Neural progenitor cell (in vitro differentiated cells): Measurements from ENCODE around the gene BTBD16. TPM values are rescaled to one million over a fixed set of nuclear protein-coding genes. Genes with fewer than 3 reads are reported as not detected.

Experiments
- DNase-seq: peaks from one replicate; pipeline ENCODE4 v3.0.0-alpha.2; 2016; ENCODE audit warnings: low spot score
- H2AFZ ChIP-seq: fragments of 200-600 bp; sonication (generic); replicated peaks from 2 replicates; pipeline ENCODE4 v1.6.1; 2016; ENCODE audit warnings: antibody characterized with exemption
- H3F3A ChIP-seq: fragments of 200-600 bp; sonication (generic); 2 replicates; pipeline ENCODE4 v1.6.1; 2016; ENCODE audit warnings: antibody characterized with exemption, low read depth
- H3K27ac ChIP-seq: fragments of 200-600 bp; sonication (generic); 2 replicates; pipeline ENCODE4 v1.5.1; 2016; ENCODE audit warnings: mild to moderate bottlenecking
- H3K27me3 ChIP-seq: fragments of 200-600 bp; sonication (generic); 2 replicates; pipeline ENCODE4 v1.6.1; 2016; ENCODE audit warnings: mild to moderate bottlenecking, moderate library complexity
- H3K36me3 ChIP-seq: fragments of 200-600 bp; sonication (generic); 2 replicates; pipeline ENCODE4 v1.5.1; 2016
- H3K4me1 ChIP-seq: fragments of 200-600 bp; sonication (generic); 2 replicates; pipeline ENCODE4 v1.6.1; 2016; ENCODE audit warnings: mixed run types
- H3K4me2 ChIP-seq: fragments of 200-600 bp; sonication (generic); 2 replicates; pipeline ENCODE4 v1.6.1; 2016
- H3K4me3 ChIP-seq: fragments of 200-600 bp; sonication (generic); 2 replicates; pipeline ENCODE4 v1.5.1; 2016
- H3K79me2 ChIP-seq: fragments of 200-600 bp; sonication (generic); 2 replicates; pipeline ENCODE4 v1.6.1; 2016; ENCODE audit warnings: low read depth
- H3K9ac ChIP-seq: fragments of 200-600 bp; sonication (generic); 2 replicates; pipeline ENCODE4 v1.6.1; 2016
- H3K9me3 ChIP-seq: fragments of 200-600 bp; sonication (generic); 2 replicates; pipeline ENCODE4 v1.5.1; 2016; ENCODE audit warnings: low read depth
- H4K20me1 ChIP-seq: fragments of 200-600 bp; sonication (generic); 2 replicates; pipeline ENCODE4 v1.6.1; 2016; ENCODE audit warnings: low read depth
- H3K27ac Mint-ChIP-seq: 3 replicates; pipeline ENCODE4 v1.8.0; 2021; ENCODE audit warnings: mixed read lengths
- H3K27me3 Mint-ChIP-seq: 2 replicates; pipeline ENCODE4 v1.8.0; 2022; ENCODE audit warnings: low read depth, mild to moderate bottlenecking, inconsistent platforms, moderate library complexity, mixed read lengths; ENCODE audit not compliant: insufficient read depth
- H3K36me3 Mint-ChIP-seq: 3 replicates; pipeline ENCODE4 v1.8.0; 2021; ENCODE audit warnings: mixed read lengths
- H3K4me1 Mint-ChIP-seq: 3 replicates; pipeline ENCODE4 v1.8.0; 2021; ENCODE audit warnings: mixed read lengths
- H3K4me3 Mint-ChIP-seq: 3 replicates; pipeline ENCODE4 v1.8.0; 2021; ENCODE audit warnings: mild to moderate bottlenecking, moderate library complexity, mixed read lengths
- H3K9me3 Mint-ChIP-seq: 3 replicates; pipeline ENCODE4 v1.8.0; 2020; ENCODE audit warnings: mixed read lengths
- EZH2 ChIP-seq: fragments of 200-600 bp; sonication (generic); IDR thresholded peaks from 2 replicates; pipeline ENCODE4 v1.6.1; 2017; ENCODE audit warnings: antibody characterized with exemption, mild to moderate bottlenecking, moderate library complexity
- EZH2phosphoT487 ChIP-seq: fragments of 200-600 bp; sonication (generic); IDR thresholded peaks from 2 replicates; pipeline ENCODE4 v1.6.1; 2017; ENCODE audit warnings: antibody characterized with exemption
- total RNA-seq: library from RNA; depleted of rRNA; stranded (reverse); fragments of >200 nt; gene quantifications from 2 replicates; pipeline ENCODE4 v1.2.3, GENCODE V29; 2015; ENCODE audit warnings: low replicate concordance
- TF ChIP-seq, protein P1 (sequence below): fragments of 200-600 bp; sonication (generic); IDR thresholded peaks from 2 replicates; pipeline ENCODE4 v1.5.1; 2017; ENCODE audit warnings: antibody characterized with exemption, mild to moderate bottlenecking

Gene BTBD16
- total RNA-seq, 1 donor from 2014 or later, result not detected

DNA sequence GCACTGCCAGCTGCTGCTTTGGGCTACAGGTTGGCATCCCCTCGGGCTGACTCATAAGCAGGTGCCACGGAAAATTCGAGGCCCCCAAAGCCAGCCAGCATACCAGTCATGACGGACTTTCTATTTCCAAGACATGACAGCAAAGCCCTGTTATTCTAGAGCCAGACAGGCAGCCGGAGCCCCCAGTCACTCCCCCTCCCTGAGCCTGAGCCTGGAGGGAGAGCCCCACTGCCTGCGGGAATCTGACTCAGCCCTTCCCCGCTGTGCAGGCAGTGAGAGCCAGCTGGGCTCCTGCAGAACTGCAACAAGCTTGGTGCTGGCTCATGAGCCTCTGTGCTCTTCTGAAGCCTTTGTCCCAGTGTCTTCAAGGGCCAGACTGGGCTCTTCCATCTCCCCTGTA is 15.8 kb downstream of the BTBD16 start:
- Mint-ChIP-seq H3K4me3 (no peak overlapping the region), H3K4me1 (peaks cover 12% of the 10 kb centered on the region)

DNA sequence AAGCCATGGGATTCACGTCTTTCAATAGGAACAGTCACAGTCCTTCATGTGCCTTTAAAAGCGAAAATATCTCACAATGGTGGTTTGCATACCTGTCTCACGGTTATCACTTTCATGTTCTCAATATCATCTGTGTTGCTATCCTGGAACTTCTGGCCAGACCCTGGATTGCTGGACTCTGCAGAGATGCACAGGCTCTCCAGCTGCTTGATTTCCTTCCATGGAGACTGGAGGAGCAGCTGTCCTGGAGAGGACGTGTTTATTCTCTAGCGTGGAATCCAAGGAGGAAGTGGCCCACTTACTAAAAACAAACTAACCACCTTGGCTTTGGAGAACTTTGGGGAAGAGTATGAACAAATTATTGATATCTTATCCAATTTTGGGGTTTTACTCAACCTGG is 16.5 kb downstream of the BTBD16 start:
- H3K27ac Mint-ChIP-seq, result no peak overlapping the region
- H3K4me3 Mint-ChIP-seq, result no peak overlapping the region
- no peak for DNase-seq
- H3K79me2 ChIP-seq, result no peaks in the 10 kb centered on the region
- H3F3A ChIP-seq, result no peaks in the 10 kb centered on the region
- no peak overlapping the region for H3K4me2 ChIP-seq
- H2AFZ ChIP-seq, result no peak overlapping the region
- peaks cover 8% of the 10 kb centered on the region for H3K4me1 ChIP-seq
- peaks cover 12% of the 10 kb centered on the region for H3K4me1 Mint-ChIP-seq
- no peaks in the 10 kb centered on the region for H3K36me3 Mint-ChIP-seq
- no peak overlapping the region for H3K27ac ChIP-seq
- no peak for TF ChIP-seq EZH2phosphoT487
- H3K9me3 ChIP-seq, result no peaks in the 10 kb centered on the region
- no peaks in the 10 kb centered on the region for H3K9me3 Mint-ChIP-seq
- H3K27me3 ChIP-seq, result no peaks in the 10 kb centered on the region
- no peaks in the 10 kb centered on the region for H4K20me1 ChIP-seq
- no peak overlapping the region for H3K9ac ChIP-seq
- H3K4me3 ChIP-seq, result no peak overlapping the region
- H3K36me3 ChIP-seq, result no peaks in the 10 kb centered on the region
- H3K27me3 Mint-ChIP-seq, result peaks cover 4% of the 10 kb centered on the region

More for the DNA sequence above, 15.8 kb downstream of the BTBD16 start:
- Histone ChIP-seq H2AFZ (no peak overlapping the region), H3K4me1 (peaks cover 8% of the 10 kb centered on the region), H3F3A (no peaks in the 10 kb centered on the region), H3K9ac (no peak overlapping the region), H4K20me1 (no peaks in the 10 kb centered on the region), H3K4me2 (no peak overlapping the region), H3K27ac (no peak overlapping the region), H3K9me3 (no peaks in the 10 kb centered on the region), H3K36me3 (no peaks in the 10 kb centered on the region), H3K4me3 (no peak overlapping the region), H3K27me3 (no peaks in the 10 kb centered on the region), H3K79me2 (no peaks in the 10 kb centered on the region)
- Mint-ChIP-seq H3K36me3 (no peaks in the 10 kb centered on the region), H3K27me3 (peaks cover 4% of the 10 kb centered on the region), H3K9me3 (no peaks in the 10 kb centered on the region), H3K27ac (no peak overlapping the region)
- TF ChIP-seq, protein P1, sequence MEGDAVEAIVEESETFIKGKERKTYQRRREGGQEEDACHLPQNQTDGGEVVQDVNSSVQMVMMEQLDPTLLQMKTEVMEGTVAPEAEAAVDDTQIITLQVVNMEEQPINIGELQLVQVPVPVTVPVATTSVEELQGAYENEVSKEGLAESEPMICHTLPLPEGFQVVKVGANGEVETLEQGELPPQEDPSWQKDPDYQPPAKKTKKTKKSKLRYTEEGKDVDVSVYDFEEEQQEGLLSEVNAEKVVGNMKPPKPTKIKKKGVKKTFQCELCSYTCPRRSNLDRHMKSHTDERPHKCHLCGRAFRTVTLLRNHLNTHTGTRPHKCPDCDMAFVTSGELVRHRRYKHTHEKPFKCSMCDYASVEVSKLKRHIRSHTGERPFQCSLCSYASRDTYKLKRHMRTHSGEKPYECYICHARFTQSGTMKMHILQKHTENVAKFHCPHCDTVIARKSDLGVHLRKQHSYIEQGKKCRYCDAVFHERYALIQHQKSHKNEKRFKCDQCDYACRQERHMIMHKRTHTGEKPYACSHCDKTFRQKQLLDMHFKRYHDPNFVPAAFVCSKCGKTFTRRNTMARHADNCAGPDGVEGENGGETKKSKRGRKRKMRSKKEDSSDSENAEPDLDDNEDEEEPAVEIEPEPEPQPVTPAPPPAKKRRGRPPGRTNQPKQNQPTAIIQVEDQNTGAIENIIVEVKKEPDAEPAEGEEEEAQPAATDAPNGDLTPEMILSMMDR, result no peak
- TF ChIP-seq EZH2phosphoT487 (no peak), EZH2 (no peak)
- DNase-seq, result peak; percentile 44

DNA sequence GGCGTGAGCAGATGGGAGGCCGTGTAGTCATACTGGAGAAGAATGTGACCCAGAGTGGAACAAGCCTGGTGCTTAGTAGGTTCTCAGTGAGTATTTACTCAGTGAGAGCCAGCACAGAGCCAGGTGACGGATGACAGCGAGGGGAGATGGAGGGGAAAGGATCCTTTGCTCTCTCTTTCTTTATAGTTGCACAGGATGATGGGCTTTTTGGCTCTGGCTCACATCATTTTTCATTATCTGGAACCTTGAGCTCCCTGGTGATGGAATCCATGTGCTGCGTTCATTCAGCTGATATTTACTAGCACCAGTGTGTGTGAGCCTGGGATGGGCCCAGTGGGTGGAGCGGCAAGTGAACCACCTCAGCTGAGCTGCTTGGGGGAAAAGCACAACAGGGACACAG is 17.2 kb downstream of the BTBD16 start:
- H3K4me3 Mint-ChIP-seq, result no peak overlapping the region
- no peaks in the 10 kb centered on the region for H3K9me3 Mint-ChIP-seq
- H2AFZ ChIP-seq, result no peak overlapping the region
- DNase-seq, result no peak
- H3K27me3 ChIP-seq, result no peaks in the 10 kb centered on the region
- H3K4me1 ChIP-seq, result peaks cover 8% of the 10 kb centered on the region
- H3K9ac ChIP-seq, result no peak overlapping the region
- no peaks in the 10 kb centered on the region for H3K36me3 Mint-ChIP-seq
- no peaks in the 10 kb centered on the region for H3F3A ChIP-seq
- no peaks in the 10 kb centered on the region for H3K9me3 ChIP-seq
- H3K4me3 ChIP-seq, result no peak overlapping the region
- peaks cover 12% of the 10 kb centered on the region for H3K4me1 Mint-ChIP-seq
- no peak overlapping the region for H3K4me2 ChIP-seq
- no peaks in the 10 kb centered on the region for H4K20me1 ChIP-seq
- peak overlapping the region; percentile 90 for H3K27ac Mint-ChIP-seq
- H3K79me2 ChIP-seq, result no peaks in the 10 kb centered on the region
- peaks cover 4% of the 10 kb centered on the region for H3K27me3 Mint-ChIP-seq
- H3K36me3 ChIP-seq, result no peaks in the 10 kb centered on the region
- no peak overlapping the region for H3K27ac ChIP-seq
- TF ChIP-seq, protein P1, result no peak

DNA sequence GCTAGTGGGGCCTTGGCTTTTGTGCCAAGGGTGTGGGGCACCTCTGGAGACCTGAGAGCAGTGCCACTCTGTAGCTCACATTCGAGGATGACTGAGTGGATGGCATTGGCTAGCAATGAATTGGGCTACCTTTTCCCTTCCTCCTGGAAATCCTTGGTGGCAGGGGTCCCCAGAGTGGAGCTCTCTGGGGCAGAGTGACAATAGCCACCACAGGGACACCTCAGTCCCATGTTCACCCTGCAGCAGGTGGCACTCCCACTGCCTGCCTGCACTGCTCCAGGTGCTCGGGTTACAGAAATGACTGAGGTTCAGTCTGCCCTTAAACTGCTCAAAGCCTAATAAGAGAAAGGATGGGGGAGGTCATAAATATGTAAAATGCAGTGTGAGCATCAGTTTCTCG is 17.8 kb downstream of the BTBD16 start:
- Mint-ChIP-seq H3K4me3 (no peak overlapping the region), H3K27ac (no peak overlapping the region), H3K27me3 (peaks cover 4% of the 10 kb centered on the region), H3K36me3 (no peaks in the 10 kb centered on the region), H3K9me3 (no peaks in the 10 kb centered on the region), H3K4me1 (peaks cover 12% of the 10 kb centered on the region)
- Histone ChIP-seq H2AFZ (no peak overlapping the region), H3K9ac (no peak overlapping the region), H3F3A (no peaks in the 10 kb centered on the region), H3K27ac (no peak overlapping the region), H3K27me3 (no peaks in the 10 kb centered on the region), H3K4me3 (no peak overlapping the region), H3K79me2 (no peaks in the 10 kb centered on the region), H4K20me1 (no peaks in the 10 kb centered on the region), H3K9me3 (no peaks in the 10 kb centered on the region), H3K4me1 (peaks cover 11% of the 10 kb centered on the region), H3K36me3 (no peaks in the 10 kb centered on the region), H3K4me2 (no peak overlapping the region)
- TF ChIP-seq EZH2phosphoT487, result no peak
- TF ChIP-seq, protein P1, result no peak
- no peak for TF ChIP-seq EZH2
- DNase-seq, result no peak
